HepG2 (cell line): ENCODE data around the gene ARL2. TPM values are rescaled to one million over a fixed set of nuclear protein-coding genes. Genes with fewer than 3 reads are reported as not detected.

ENCODE experiments used
- ATAC-seq: fragments of 200-7000 bp; cut with Tn5 transposase; 3 replicates; pipeline ENCODE4 v1.9.1; 2020; ENCODE audit warnings: mild to moderate bottlenecking, moderate library complexity
- BruUV-seq: library from RNA; stranded (reverse); fragments of 400-500 nt; replicated peaks from 2 replicates; lab custom pipeline; 2021; lab: Mats Ljungman, UMichigan
- CTCF ChIA-PET: fragments of 300-600 bp; formaldehyde crosslinking; extraction: SDS; loops from one replicate; lab custom pipeline; 2021; ENCODE audit warnings: low total read pairs, inconsistent platforms, low intra/inter-chr PET ratio; lab: Yijun Ruan, JAX
- POLR2A ChIA-PET: fragments of 350-600 bp; sonication (Branson Sonifier 250); formaldehyde crosslinking; loops from one replicate; lab custom pipeline; 2020; ENCODE audit warnings: antibody characterized with exemption, inconsistent platforms; lab: Yijun Ruan, JAX
- DNase-seq: peaks from one replicate; pipeline ENCODE4 v3.0.0-alpha.2; 2015; ENCODE audit warnings: low spot score
- FAIRE-seq: peaks from 3 replicates; lab custom pipeline; 2011; peaks lifted over from hg19 to GRCh38; lab: Jason Lieb, UNC
- H2AFZ ChIP-seq: one replicate; pipeline ENCODE4 v1.6.1; 2011; ENCODE audit warnings: low read length, inconsistent platforms
- H3K27ac ChIP-seq: fragments of 300-600 bp; 3 replicates; pipeline ENCODE4 v1.8.0; 2011; ENCODE audit warnings: mixed run types, mild to moderate bottlenecking, mixed read lengths, low read length, inconsistent platforms; ENCODE audit not compliant: insufficient read depth; ENCODE audit errors: extremely low read length
- H3K27me3 ChIP-seq, 2 experiments: fragments of 200-600 bp in 1 of 2; 2 replicates in 1 of 2; 3 replicates in 1 of 2; pipeline versions ENCODE4 v1.6.0 to v1.8.0; 2011; ENCODE audit warnings: low read length in 2 of 2, mild to moderate bottlenecking in 2 of 2, moderate library complexity in 2 of 2, inconsistent platforms in 1 of 2; ENCODE audit not compliant: insufficient read depth in 2 of 2, control insufficient read depth in 1 of 2
- H3K36me3 ChIP-seq, 2 experiments: fragments of 200-600 bp in 1 of 2; replicated peaks in 1 of 2; 2 replicates in 1 of 2; 3 replicates in 1 of 2; pipeline versions ENCODE4 v1.5.1 to v1.8.0; 2011; ENCODE audit warnings: low read length in 2 of 2, inconsistent platforms in 1 of 2; ENCODE audit not compliant: insufficient read depth in 2 of 2, control insufficient read depth in 1 of 2
- H3K4me1 ChIP-seq: 2 replicates; pipeline ENCODE4 v1.5.1; 2012; ENCODE audit warnings: low read length, inconsistent platforms; ENCODE audit not compliant: insufficient read depth
- H3K4me2 ChIP-seq: 2 replicates; pipeline ENCODE4 v1.6.0; 2011; ENCODE audit warnings: low read depth, low read length, inconsistent platforms
- H3K4me3 ChIP-seq, 3 experiments: fragments of 200-600 bp in 1 of 3; sonication (generic), shearing (Covaris generic) in 1 of 3; replicated peaks in 1 of 3; 2 replicates each; pipeline ENCODE4 v1.5.1; 2011 to 2016; ENCODE audit warnings: low read length in 3 of 3, inconsistent platforms in 2 of 3, low read depth in 2 of 3, mild to moderate bottlenecking in 2 of 3, control low read depth in 1 of 3, mixed read lengths in 1 of 3; ENCODE audit not compliant: insufficient read depth in 1 of 3
- H3K79me2 ChIP-seq: one replicate; pipeline ENCODE4 v1.6.1; 2011; ENCODE audit warnings: low read length, inconsistent platforms; ENCODE audit not compliant: insufficient read depth
- H3K9ac ChIP-seq: 2 replicates; pipeline ENCODE4 v1.6.0; 2011; ENCODE audit warnings: mild to moderate bottlenecking, low read depth, low read length, inconsistent platforms; ENCODE audit not compliant: insufficient read depth
- H3K9me3 ChIP-seq: 2 replicates; pipeline ENCODE4 v1.5.1; 2012; ENCODE audit warnings: mild to moderate bottlenecking, low read length
- H4K20me1 ChIP-seq: 2 replicates; pipeline ENCODE4 v1.6.0; 2011; ENCODE audit warnings: inconsistent platforms, mild to moderate bottlenecking, low read length, moderate library complexity; ENCODE audit not compliant: insufficient read depth
- ADNP ChIP-seq: sonication (generic); formaldehyde crosslinking; IDR thresholded peaks from 2 replicates; pipeline ENCODE4 v1.4.0; 2020; ENCODE audit warnings: missing genetic modification reagents
- GATAD2A ChIP-seq: IDR thresholded peaks from 2 replicates; pipeline ENCODE4 v1.6.1; 2016
- HNRNPL ChIP-seq: fragments of 200-400 bp; formaldehyde crosslinking; IDR thresholded peaks from 2 replicates; pipeline ENCODE4 v1.6.1; 2017; ENCODE audit warnings: mild to moderate bottlenecking, low read depth, low read length
- KAT8 ChIP-seq: IDR thresholded peaks from 2 replicates; pipeline ENCODE4 v1.6.1; 2016; ENCODE audit warnings: missing genetic modification reagents, missing compliant biosample characterization
- MXI1 ChIP-seq: IDR thresholded peaks from 3 replicates; pipeline ENCODE4 v1.6.1; 2012; ENCODE audit warnings: low read depth, low read length, inconsistent platforms, borderline replicate concordance
- NCOA5 ChIP-seq: sonication (generic); formaldehyde crosslinking; IDR thresholded peaks from 2 replicates; pipeline ENCODE4 v1.4.0; 2020; ENCODE audit warnings: missing genetic modification reagents
- PITX1 ChIP-seq: sonication (generic); formaldehyde crosslinking; IDR thresholded peaks from 2 replicates; pipeline ENCODE4 v1.5.1; 2020; ENCODE audit warnings: mild to moderate bottlenecking, missing genetic modification reagents
- SIN3B ChIP-seq: fragments of 150-350 bp; IDR thresholded peaks from 2 replicates; pipeline ENCODE4 v1.6.1; 2014; ENCODE audit warnings: low read length
- SMAD9 ChIP-seq: sonication (generic); formaldehyde crosslinking; IDR thresholded peaks from 2 replicates; pipeline ENCODE4 v1.5.1; 2020; ENCODE audit warnings: mild to moderate bottlenecking, missing genetic modification reagents
- ZNF101 ChIP-seq: sonication (generic); formaldehyde crosslinking; IDR thresholded peaks from 2 replicates; pipeline ENCODE4 v1.4.0; 2020; ENCODE audit warnings: mild to moderate bottlenecking, low read depth, missing genetic modification reagents, borderline replicate concordance
- ZNF264 ChIP-seq: sonication (generic); formaldehyde crosslinking; IDR thresholded peaks from 2 replicates; pipeline ENCODE4 v1.4.0; 2020; ENCODE audit warnings: missing genetic modification reagents
- ZNF572 ChIP-seq: sonication (generic); formaldehyde crosslinking; IDR thresholded peaks from 2 replicates; pipeline ENCODE4 v1.5.1; 2020; ENCODE audit warnings: mild to moderate bottlenecking, missing genetic modification reagents
- ZNF790 ChIP-seq: sonication (generic); formaldehyde crosslinking; IDR thresholded peaks from 2 replicates; pipeline ENCODE4 v1.8.0; 2022; ENCODE audit warnings: missing genetic modification reagents, mild to moderate bottlenecking, borderline replicate concordance
- ZSCAN31 ChIP-seq: sonication (generic); formaldehyde crosslinking; IDR thresholded peaks from 2 replicates; pipeline ENCODE4 v1.5.0; 2020; ENCODE audit warnings: low read depth, mild to moderate bottlenecking, missing genetic modification reagents
- WGBS: methylation state at CpG from one replicate; pipeline ENCODE4 v1.1.6; 2017; ENCODE audit warnings: low lambda C conversion rate; 5-methylcytosine and 5-hydroxymethylcytosine counted together
- in situ Hi-C: cut with HindIII; loops from 2 replicates; pipeline ENCODE4 v1.10.0; 2017; ENCODE audit warnings: low pct_unique_long_range_greater_than_20kb; ENCODE audit not compliant: extremely low pct_ligation_motif_present
- intact Hi-C: fragments of 100-400 bp; cut with micrococcal nuclease; formaldehyde crosslinking; loops from one replicate; pipeline ENCODE4 v1.10.0; 2022; ENCODE audit not compliant: unreplicated experiment
- polyA plus RNA-seq, 8 experiments: library from polyadenylated mRNA; depleted of rRNA in 3 of 8; stranded (reverse) in 7 of 8; unstranded in 1 of 8; fragments of >200 nt; fragmentation: Illumina TruSeq in 4 of 8; extraction: Trizol in 4 of 8; gene quantifications; 2 replicates each; pipeline versions ENCODE4 v1.2.1 to v1.2.3, GENCODE V29; 2011 to 2016; ENCODE audit warnings: low read depth in 4 of 8, missing spikeins in 1 of 8, mixed read lengths in 1 of 8; ENCODE audit not compliant: insufficient read depth in 1 of 8
- total RNA-seq, 5 experiments: library from RNA; depleted of rRNA; stranded (reverse); fragments of >200 nt; fragmentation: Illumina TruSeq; extraction: Trizol; gene quantifications; 2 replicates each; pipeline ENCODE4 v1.2.3, GENCODE V29; 2016; ENCODE audit warnings: low read depth in 1 of 5
- TF ChIP-seq, protein P1 (sequence below): sonication (generic); formaldehyde crosslinking; IDR thresholded peaks from 2 replicates; pipeline ENCODE4 v1.9.0; 2022; ENCODE audit warnings: missing genetic modification reagents, mild to moderate bottlenecking, borderline replicate concordance
- TF ChIP-seq, protein P2 (sequence below): sonication (generic); formaldehyde crosslinking; conservative IDR thresholded peaks from 2 replicates; pipeline ENCODE4 v1.5.0; 2020; ENCODE audit warnings: missing genetic modification reagents
- TF ChIP-seq, protein P3 (sequence below): sonication (generic); formaldehyde crosslinking; IDR thresholded peaks from 2 replicates; pipeline ENCODE4 v1.4.0; 2020; ENCODE audit warnings: missing genetic modification reagents, borderline replicate concordance

The ARL2 gene
- total and polyA plus RNA-seq, 2 of the 13 experiments (the other 11 are each of a cell fraction or from before 2014, with no cell fraction given): 82.9 to 84.4 TPM

DNA sequence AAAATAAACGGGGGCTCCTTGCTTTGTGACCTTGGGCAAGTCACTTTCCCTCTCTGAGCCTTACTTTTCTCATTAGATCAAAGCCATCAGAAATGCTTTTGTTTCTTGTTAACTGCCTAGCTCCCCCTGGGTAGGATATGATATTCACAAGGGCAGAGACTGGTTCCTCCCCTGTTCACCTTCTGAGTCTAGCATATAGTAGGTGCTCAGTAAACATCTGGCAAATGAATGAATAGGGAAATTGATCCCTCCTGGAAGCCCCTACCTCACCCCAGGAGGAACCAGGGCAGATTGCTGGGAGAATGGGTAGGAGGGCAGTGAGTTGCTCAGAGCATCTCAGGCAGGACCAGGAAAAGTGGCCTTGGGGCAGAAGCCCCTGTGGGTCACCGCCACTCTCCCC lies 20.5 kb downstream of the ARL2 start (continued):
- TF ChIP-seq ZNF790 (CRISPR knock-in tag): no peak

DNA sequence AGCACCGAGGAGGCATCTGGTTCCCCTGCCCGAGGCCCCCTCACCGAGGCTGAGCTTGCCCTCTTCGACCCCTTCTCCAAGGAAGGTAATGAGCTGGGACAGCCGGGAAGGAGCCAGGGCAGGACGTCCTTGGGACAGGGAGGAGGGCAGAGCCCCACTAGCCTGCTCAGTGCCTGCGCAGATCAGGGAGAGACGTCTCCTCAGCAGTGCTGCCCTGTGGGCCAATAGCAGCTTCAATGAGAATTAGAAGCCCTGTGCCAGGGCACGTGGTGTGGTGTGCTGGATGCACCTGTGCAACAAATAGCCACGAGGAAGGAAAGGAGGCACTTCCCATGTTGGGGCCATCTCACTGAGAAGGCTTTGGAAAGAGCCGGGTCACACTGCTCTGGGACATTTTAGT lies 21.6 kb downstream of the ARL2 start:
- no peak overlapping the region for H3K9ac ChIP-seq

More for the DNA sequence above, 21.6 kb downstream of the ARL2 start:
- CTCF ChIA-PET: no interaction called here
- intact Hi-C loops (no loop called here), in situ Hi-C loops (no loop called here)
- H3K27me3 ChIP-seq: no peaks in the 10 kb centered on the region
- FAIRE-seq (no peak), DNase-seq (no peak), ATAC-seq (no peak)
- no peaks in the 10 kb centered on the region for H4K20me1 ChIP-seq
- H3K27ac ChIP-seq: no peak overlapping the region
- H2AFZ ChIP-seq: no peak overlapping the region
- H3K4me3 ChIP-seq: no peak overlapping the region
- H3K4me2 ChIP-seq: no peak overlapping the region
- WGBS: 94% methylated on average over 9 of the region's 11 CpGs
- no peak for TF ChIP-seq MXI1
- no peak for TF ChIP-seq PITX1 (CRISPR knock-in tag)
- TF ChIP-seq, protein P1, sequence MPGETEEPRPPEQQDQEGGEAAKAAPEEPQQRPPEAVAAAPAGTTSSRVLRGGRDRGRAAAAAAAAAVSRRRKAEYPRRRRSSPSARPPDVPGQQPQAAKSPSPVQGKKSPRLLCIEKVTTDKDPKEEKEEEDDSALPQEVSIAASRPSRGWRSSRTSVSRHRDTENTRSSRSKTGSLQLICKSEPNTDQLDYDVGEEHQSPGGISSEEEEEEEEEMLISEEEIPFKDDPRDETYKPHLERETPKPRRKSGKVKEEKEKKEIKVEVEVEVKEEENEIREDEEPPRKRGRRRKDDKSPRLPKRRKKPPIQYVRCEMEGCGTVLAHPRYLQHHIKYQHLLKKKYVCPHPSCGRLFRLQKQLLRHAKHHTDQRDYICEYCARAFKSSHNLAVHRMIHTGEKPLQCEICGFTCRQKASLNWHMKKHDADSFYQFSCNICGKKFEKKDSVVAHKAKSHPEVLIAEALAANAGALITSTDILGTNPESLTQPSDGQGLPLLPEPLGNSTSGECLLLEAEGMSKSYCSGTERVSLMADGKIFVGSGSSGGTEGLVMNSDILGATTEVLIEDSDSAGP: no peak
- TF ChIP-seq ADNP (CRISPR knock-in tag): no peak
- TF ChIP-seq, protein P2, sequence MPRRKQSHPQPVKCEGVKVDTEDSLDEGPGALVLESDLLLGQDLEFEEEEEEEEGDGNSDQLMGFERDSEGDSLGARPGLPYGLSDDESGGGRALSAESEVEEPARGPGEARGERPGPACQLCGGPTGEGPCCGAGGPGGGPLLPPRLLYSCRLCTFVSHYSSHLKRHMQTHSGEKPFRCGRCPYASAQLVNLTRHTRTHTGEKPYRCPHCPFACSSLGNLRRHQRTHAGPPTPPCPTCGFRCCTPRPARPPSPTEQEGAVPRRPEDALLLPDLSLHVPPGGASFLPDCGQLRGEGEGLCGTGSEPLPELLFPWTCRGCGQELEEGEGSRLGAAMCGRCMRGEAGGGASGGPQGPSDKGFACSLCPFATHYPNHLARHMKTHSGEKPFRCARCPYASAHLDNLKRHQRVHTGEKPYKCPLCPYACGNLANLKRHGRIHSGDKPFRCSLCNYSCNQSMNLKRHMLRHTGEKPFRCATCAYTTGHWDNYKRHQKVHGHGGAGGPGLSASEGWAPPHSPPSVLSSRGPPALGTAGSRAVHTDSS (CRISPR knock-in tag): no peak
- TF ChIP-seq ZNF264 (CRISPR knock-in tag): no peak
- TF ChIP-seq, protein P3, sequence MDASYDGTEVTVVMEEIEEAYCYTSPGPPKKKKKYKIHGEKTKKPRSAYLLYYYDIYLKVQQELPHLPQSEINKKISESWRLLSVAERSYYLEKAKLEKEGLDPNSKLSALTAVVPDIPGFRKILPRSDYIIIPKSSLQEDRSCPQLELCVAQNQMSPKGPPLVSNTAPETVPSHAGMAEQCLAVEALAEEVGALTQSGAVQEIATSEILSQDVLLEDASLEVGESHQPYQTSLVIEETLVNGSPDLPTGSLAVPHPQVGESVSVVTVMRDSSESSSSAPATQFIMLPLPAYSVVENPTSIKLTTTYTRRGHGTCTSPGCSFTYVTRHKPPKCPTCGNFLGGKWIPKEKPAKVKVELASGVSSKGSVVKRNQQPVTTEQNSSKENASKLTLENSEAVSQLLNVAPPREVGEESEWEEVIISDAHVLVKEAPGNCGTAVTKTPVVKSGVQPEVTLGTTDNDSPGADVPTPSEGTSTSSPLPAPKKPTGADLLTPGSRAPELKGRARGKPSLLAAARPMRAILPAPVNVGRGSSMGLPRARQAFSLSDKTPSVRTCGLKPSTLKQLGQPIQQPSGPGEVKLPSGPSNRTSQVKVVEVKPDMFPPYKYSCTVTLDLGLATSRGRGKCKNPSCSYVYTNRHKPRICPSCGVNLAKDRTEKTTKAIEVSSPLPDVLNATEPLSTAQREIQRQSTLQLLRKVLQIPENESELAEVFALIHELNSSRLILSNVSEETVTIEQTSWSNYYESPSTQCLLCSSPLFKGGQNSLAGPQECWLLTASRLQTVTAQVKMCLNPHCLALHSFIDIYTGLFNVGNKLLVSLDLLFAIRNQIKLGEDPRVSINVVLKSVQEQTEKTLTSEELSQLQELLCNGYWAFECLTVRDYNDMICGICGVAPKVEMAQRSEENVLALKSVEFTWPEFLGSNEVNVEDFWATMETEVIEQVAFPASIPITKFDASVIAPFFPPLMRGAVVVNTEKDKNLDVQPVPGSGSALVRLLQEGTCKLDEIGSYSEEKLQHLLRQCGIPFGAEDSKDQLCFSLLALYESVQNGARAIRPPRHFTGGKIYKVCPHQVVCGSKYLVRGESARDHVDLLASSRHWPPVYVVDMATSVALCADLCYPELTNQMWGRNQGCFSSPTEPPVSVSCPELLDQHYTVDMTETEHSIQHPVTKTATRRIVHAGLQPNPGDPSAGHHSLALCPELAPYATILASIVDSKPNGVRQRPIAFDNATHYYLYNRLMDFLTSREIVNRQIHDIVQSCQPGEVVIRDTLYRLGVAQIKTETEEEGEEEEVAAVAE (CRISPR knock-in tag): no peak
- no peak for TF ChIP-seq HNRNPL
- TF ChIP-seq ZNF101 (CRISPR knock-in tag): no peak
- TF ChIP-seq ZNF572 (CRISPR knock-in tag): no peak
- TF ChIP-seq SMAD9 (CRISPR knock-in tag): no peak
- TF ChIP-seq GATAD2A (CRISPR knock-in tag): no peak
- no peak for TF ChIP-seq KAT8 (CRISPR knock-in tag)
- no peak for TF ChIP-seq ZSCAN31 (CRISPR knock-in tag)
- TF ChIP-seq SIN3B: no peak
- no peak for TF ChIP-seq NCOA5 (CRISPR knock-in tag)
- H3K36me3 ChIP-seq: peaks cover 24 to 50% of the 10 kb centered on the region in 2 experiments
- no peaks in the 10 kb centered on the region for H3K79me2 ChIP-seq
- POLR2A ChIA-PET: no interaction called here
- H3K9me3 ChIP-seq: no peaks in the 10 kb centered on the region
- BruUV-seq: no TSS peak
- H3K4me1 ChIP-seq: peaks cover 8% of the 10 kb centered on the region
